T-helper 22 cell (primary cell): Measurements from ENCODE around the gene IFNB1.

ENCODE experiments used
- DNase-seq: peaks from one replicate; pipeline ENCODE4 v3.0.0-alpha.2; 2020; ENCODE audit warnings: low read depth

The IFNB1 gene

DNA sequence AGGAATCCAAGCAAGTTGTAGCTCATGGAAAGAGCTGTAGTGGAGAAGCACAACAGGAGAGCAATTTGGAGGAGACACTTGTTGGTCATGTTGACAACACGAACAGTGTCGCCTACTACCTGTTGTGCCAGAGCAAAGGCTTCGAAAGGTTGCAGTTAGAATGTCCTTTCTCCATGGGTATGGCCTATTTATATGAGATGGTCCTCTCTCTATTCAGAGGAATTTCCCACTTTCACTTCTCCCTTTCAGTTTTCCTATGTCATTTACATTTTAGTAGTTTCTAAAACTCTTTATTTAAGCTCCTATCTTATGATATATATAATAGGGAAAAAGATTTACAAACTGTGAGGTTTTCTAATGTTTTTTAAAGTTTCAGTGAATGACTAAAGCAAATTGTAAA lies at the start of gene IFNB1:
Gene IFNB1 (minus strand): TSS at position 162 of the 400 bp plus-strand sequence. CDS start 73 bp downstream, at position 89.
- DNase-seq, result no peak

DNA sequence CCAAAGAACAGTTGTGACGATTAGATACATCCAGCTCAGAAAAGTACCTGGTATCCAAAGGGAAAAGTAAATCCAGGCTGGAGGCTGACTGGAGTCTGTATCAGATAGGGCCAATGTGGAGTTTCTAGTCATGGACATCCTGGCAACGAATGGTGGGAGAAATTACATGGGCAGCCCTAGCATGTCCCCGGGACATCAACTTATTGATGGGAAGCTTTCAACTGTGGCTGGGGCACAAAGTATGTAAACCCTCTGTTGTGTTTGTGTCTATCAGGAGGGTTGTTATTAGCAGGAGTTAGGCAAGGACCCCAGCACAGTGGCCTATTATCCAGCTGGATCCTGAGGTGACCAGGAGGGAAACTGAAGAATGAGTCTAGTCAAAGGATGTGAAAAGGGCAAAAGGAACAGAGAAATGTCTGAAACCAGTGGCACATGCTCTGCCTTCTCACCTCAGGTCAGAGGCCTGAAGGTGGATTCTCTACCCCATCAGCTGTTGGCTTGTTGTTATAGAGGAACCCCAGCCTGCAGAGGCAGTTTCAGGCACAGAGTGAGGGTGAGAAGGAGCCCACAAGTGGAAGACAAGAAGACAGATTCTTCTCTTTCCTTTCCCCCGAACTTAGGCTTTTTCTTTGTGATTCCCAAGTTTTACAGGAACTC lies 44.0 kb upstream of the IFNB1 start:
- no peak for DNase-seq

DNA sequence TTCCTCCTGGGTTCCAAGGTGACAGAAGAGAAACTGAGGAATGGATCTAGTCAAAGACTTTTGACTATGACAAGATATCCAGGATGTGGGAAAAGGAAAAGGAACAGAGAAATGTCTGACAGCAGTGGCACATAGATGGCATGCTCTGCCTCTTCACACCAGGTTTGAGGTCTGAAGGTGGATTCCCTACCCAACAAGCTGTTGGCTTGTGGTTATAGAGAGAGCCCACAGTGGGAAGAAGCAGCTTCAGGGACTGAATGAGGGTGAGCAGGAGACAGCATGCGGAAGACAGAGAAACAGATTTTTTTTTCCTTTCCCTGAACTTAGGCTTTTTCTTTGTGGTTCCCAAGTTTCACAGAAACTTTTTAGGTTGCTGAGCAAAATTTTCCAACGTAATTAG lies 43.3 kb upstream of the IFNB1 start:
- DNase-seq, result no peak

DNA sequence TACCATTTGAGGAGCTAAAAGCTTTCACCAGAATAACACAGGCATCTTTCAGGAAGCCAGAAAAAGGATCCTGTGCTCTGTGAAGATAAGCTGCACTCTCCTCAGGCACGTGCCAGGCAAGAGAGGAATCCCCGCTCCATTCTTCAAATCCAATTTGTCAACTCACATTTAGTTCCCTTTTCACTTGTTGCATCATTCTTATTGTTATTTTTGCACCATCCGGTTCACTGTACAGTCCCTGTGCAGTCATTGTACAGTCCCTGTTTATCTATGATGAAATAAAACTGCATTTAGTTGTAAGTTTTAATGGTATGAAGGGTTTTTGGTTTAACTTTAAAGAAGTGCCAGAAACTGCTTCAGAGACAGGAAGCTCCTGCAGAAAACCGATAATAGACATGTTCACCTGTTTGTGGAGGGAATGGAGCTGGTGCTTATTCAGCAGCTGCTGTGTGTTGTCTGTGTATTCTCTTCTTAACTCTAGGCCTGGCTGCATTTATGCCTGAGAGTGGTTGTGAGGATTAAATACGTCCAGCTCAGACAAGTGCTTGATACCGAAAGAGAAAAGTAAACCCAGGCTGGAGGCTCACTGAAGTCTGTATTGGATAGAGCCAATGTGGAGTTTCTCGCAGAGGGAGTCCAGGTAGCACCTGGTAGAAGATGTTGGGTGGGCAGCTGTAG lies 41.5 kb upstream of the IFNB1 start:
- DNase-seq, result no peak

DNA sequence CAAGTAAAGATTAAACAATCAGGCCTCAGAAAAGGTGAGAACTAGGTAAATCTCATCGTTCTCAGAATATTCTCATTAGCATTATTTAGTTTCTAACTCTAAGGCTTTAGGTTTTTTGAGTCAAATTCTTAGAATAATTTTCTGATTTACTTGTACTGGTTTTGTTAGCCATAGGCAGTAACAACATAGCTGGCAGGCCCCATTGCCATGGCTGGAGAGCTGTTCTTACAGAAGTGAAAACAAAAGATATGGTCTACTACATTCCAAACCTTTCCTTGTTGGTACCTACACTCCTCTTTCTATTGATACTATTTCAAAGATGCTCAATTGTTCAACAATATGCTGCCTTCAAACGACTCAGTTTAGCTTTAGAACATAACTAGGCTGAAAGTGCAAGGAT lies 36.6 kb upstream of the IFNB1 start:
- DNase-seq, result no peak

DNA sequence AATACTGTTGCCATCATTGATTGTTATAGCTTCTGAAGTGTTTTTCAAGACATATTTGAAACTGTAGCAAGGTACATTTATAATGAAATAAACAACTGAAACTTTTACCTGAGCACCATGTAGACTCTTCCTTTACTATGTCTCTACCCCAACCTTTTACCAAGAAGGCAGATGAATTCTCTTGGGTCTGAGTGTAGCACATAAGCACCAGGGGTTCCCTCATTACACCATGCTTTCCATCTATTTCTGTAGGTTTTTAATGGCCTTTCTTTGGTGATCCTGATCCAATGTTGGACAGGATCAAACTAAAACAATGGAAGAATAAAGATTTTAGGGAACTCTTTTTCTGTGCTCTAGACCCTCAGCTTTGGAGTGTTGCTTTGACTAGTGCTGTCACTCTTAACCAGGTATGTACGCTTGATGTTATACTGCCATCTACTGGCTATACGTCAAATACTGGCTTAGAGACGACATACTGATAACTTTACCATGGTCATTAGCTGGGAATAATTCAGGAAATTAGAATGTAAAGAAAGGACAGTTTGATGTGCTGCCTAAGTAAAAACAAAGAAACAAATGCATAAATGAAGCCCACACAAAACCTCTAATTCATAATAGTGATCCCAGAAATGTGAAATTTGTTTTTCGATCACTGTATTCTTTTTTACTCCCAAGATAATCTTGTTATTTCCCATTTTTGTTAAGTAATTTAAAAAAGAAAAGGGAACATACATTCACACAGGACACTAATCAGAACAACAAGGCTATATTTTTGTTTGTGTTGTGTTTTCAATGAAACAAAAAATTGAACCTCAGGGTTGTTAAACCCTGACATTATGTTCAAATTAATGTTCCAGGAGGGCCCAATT lies 33.2 kb upstream of the IFNB1 start:
- DNase-seq, result no peak

DNA sequence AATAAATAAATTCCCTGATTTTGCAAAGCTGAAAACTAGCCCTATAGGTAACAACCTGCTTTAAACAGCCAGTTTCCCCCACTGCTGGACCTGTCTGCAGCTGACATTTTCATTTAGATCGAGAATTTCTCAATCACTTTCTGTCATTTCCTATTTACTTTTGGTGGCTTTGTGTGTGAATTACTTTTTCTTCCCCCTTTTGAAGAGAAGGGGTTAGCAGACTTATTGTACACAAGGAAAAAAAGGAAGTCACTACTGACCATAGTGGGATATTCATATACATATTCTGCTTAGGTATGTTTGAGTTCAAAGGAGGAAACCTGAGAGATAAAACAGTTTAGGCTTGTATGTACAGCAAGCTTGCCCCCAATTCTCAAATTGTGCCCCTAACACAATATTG lies 27.0 kb upstream of the IFNB1 start:
- DNase-seq, result no peak

DNA sequence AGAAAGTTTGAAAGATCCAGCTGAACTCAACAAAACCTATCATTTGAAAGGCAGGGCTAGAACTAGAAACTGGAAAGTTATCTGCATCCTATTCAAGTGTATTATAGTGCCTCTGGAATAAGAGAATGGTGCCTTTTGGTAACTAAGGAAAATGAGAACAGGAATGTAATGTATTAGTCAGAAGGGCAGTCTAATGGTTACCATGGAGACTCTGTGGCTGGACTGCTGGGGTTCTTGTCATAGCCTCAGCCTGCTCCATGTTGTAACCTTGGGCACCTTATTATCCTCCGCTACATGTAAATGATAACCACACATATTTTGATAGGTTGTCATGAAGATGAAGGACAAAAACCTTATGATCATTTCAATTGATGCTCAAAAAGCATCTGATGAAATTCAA lies 24.6 kb upstream of the IFNB1 start:
- DNase-seq, result no peak

DNA sequence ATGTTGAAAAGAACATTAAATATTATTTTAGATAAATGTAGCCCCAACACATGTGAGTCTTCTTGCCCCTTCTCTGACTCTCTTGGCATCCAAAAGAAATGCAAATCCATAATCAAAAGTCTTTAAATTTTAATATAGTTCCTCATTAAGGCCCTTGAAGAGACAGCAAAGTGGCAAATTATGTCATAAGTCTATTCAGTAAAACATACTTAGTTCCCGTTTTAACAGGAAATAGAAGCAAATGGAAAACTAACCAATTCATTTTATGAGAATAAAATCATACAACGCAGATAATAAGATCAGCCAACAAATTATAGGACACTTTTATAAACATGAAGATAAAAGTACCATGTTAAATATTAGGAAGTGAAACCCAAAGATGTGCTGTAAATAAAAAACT lies 20.1 kb upstream of the IFNB1 start:
- no peak for DNase-seq

DNA sequence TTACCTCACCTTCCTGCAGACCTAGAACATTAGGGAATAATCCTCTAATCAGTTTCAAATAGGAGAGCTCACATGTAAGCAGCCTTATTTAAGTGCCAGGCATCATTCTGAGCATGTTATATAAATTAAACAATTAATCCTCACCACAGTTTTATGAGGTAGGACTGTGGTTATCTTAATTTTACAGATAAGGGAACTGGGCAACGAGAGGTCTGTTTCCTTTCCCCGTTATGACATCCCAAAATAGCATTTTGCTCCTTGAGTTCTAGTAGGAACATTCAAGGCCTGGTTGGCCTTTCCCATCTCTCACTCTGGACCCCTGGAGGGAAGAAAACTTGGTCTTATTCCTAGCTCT lies 19.1 kb upstream of the IFNB1 start:
- no peak for DNase-seq

DNA sequence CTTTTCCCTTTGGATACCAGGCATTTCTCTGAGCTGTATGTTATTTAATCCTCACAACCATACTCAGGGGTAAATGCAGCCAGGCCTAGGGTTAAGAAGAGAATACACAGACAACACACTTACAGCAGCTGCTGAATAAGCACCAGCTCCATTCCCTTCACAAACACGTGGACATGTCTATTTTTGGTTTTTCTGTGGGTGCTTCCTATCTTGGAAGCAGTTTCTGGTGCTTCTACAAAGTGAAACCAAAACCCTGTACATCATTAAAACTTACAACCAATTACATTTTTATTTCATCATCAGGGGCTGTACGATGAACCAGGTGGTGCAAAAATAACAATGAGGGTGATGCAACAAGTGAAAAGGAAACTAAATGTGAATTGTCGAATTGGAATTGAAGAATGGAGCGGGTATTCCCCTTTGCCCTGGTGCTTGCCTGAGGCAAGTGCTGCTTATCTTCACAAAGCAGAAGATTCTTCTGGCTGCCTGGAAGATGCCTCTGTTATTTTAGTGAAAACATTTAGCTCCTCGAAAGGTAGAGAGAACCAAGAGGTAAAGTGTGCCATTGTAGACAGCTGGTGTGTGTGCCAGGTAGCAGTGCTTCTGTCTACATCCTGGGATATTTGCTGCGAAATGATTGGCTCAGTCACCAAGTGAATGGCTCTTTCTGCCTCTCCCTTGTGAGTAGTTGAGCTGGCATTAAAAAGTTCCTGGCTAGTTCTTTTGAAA lies 18.6 kb upstream of the IFNB1 start:
- DNase-seq, result peak; percentile 5

DNA sequence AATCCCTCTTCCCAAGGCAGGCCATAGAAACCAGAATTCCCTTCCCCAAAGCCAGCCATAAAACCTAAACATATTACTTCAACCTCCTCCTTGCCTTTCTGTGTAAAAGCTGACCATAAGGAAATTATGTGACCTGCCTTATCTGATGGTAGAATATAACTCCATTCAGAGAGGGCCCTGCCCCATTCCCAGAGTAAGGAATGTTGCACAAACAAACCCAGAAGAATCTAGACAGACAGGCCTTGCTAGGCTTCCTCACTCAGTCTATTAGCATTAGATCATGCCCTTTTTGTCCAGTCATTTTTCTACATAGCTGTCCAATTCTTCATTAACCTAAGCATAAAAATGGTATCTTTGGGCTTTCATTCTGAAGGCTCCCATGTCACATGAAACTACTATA lies 17.8 kb upstream of the IFNB1 start:
- no peak for DNase-seq

DNA sequence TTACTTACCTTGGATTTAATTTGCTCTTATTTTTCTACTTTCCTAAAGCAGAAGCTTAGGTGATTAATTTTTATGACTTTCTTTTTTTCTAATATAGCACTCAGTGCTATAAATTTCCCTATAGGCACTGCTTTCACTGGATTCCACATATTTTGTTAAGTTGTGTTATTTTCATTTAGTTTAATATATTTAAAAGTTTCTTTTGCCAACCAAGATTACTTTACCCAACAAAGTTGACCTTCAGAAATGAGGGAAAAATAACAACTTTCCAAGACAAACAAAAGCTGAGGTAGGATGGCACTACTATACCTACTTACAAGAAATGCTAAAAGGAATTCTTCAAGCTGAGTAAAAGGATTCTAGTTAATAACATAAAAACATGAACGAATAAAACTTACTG lies 8.8 kb upstream of the IFNB1 start:
- no peak for DNase-seq

DNA sequence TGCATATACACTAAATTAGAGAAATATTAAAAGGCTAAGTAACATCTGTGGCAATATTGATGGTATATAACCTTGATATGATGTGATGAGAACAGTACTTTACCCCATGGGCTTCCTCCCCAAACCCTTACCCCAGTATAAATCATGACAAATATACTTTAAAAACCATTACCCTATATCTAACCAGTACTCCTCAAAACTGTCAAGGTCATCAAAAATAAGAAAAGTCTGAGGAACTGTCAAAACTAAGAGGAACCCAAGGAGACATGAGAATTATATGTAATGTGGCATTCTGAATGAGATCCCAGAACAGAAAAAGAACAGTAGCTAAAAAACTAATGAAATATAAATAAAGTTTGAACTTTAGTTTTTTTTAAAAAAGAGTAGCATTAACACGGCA lies 7.3 kb upstream of the IFNB1 start:
- no peak for DNase-seq

DNA sequence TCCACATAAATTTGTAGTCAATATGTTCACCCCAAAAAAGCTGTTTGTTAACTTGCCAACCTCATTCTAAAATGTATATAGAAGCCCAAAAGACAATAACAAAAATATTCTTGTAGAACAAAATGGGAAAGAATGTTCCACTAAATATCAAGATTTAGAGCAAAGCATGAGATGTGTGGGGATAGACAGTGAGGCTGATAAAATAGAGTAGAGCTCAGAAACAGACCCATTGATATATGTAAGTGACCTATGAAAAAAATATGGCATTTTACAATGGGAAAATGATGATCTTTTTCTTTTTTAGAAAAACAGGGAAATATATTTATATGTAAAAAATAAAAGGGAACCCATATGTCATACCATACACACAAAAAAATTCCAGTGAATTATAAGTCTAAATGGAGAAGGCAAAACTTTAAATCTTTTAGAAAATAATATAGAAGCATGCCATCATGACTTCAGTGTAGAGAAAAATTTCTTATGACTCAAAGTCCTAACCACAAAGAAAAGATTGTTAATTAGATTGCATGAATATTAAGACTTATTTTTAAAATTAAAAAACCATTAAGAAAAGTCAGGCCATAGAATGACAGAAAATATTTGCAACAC lies 6.6 kb upstream of the IFNB1 start:
- no peak for DNase-seq

DNA sequence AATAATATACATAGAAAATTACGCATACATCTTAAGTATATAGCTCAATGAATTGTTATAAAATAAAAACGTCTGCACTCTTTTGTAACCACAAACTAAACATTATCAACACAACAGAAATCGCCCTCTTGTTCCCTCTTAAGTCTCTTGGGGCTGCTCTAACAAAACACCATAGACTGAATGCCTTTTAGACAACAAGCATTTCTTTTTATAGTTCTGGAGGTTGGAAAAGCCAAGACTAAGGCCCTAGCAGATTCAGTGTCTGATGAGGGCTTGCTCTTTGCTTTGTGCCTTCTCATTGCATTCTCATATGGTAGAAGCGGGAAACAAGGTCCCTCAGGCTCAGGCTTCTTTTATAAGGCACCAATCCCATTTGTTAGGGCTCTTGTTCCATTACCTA lies 4.9 kb upstream of the IFNB1 start:
- DNase-seq, result no peak

DNA sequence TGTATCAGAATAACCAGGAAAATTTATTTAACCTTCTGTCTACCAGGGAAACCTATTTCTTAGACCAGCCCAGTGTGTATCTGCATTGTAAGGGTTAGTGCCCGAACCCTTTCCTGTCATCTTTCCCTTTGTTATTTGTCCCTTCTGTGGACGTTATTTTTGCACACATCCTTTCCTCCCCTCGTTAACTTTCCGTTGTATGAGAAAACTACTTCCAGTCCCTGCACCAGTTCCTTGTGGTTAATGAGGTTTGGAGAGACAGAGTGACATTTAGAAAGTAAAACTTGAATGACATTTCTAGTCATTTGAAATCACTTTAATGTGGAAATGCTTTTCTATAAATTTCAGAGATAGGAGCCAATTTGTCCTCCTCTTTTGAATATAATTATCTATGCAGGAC lies 4.3 kb upstream of the IFNB1 start:
- no peak for DNase-seq

DNA sequence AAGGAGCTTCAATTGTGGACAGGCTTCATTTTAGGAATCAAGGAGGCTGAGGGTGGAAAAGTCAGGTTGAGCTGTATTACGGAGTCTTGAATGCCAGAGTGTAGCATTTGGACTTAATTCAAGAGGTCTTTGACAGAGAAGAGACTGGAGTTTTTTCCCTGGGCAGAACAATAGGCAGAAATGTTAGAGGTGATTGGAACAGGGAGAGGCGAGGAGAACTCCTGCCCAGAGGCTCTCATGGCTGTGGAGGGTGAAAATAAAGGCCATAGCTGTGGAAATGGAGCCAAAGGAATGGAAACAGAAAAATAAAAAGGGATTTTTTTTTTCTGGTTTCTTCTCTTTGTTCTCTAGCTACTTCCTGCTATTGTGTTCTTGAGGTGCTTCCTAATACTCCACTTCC lies 3.7 kb upstream of the IFNB1 start:
- no peak for DNase-seq

DNA sequence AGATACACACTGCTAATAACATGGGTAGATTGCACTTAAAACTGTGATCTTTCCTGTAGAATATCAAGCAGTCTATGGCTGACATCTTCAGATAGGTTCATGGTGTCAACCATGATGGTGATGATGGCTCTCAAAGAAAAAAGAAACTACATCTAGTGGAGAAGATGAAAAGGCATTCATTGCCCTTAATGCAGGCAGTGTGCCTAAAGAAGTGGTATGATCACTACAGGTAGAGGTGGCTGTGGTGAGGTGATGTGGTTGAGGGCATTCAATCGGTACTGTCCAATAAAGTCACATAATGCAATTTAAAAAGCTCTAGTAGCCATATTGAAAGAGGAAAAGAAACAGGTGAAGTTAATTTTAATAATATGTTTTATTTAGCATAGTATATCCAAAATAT lies 3.1 kb upstream of the IFNB1 start:
- no peak for DNase-seq

DNA sequence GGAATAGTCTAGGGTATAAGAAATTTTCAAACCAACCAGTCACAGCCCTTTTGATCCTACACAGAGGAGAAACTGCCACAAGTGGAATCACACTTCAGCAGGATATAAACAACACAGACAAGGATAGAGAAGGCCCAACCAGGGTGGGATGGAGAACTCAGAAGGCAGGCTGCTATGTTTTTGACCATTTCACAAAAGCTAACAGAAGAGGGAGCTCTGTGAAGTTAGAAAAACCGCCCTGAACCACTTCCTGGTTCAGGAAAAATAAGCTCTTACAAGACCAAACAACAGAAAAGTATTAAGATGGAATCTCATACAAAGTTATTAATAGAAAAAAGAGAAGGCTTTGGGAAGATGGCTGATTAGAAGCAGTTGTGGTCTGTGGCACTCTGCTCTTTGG lies 960 bp upstream of the IFNB1 start:
- no peak for DNase-seq

DNA sequence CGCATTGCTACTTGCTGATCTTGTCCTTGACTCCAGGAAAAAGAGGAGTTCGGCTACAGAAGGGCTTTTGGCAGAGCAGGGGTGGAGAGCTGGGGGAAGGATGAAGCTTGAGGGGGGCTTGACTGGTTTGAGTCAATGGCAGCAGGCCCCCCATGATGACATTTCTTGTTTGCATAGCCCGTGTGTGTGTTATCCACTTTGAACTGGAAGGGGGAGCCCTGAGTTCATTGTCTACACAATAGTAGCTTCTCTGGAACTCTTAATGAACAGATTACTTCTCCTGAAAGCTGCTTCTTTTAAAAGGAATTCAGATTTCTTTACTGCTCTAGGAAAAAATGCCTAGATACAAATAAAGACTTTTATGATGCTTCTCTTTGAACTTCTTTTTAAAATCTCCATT lies 2.3 kb downstream of the IFNB1 start:
- no peak for DNase-seq

DNA sequence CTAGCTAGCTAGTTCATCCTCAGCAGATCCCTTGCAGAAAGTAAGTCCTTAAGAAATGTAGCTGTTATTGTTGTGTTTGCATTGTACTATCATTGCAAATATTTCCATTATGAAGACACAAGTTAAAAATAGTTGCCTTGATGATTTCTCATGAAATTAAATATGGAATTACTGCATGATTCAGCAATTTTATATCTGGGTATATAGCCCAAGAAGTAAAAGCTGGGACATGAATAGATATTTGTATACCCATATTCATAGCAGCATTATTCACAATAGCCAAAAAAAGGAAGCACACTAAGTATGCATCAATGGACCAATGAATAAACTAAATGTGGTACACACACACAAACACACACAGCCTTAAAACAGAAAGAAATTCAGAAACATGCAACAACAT lies 6.8 kb downstream of the IFNB1 start:
- no peak for DNase-seq
